ENCODE data around the gene GTF3C5.

DNA sequence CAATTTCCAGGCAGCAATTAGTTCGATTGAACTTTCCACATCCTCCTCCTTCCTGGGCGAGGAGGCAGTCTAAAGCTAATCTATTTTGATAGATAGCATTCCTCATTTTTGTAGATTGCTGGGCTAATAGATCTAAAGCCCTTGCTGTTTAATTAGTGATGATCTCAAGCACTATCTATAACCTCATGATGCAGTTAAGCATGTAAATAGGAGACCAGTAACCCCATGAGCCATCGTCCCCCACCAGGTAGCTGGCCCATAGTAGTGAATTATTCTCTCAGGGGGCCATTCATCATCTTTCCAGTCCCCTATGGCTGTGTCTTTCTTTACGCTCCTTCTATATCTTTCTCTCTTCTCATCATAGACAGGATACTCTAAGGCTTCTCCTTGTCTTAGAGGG lies 45.9 kb downstream of the GTF3C5 start:
- TF ChIP-seq, protein P1, sequence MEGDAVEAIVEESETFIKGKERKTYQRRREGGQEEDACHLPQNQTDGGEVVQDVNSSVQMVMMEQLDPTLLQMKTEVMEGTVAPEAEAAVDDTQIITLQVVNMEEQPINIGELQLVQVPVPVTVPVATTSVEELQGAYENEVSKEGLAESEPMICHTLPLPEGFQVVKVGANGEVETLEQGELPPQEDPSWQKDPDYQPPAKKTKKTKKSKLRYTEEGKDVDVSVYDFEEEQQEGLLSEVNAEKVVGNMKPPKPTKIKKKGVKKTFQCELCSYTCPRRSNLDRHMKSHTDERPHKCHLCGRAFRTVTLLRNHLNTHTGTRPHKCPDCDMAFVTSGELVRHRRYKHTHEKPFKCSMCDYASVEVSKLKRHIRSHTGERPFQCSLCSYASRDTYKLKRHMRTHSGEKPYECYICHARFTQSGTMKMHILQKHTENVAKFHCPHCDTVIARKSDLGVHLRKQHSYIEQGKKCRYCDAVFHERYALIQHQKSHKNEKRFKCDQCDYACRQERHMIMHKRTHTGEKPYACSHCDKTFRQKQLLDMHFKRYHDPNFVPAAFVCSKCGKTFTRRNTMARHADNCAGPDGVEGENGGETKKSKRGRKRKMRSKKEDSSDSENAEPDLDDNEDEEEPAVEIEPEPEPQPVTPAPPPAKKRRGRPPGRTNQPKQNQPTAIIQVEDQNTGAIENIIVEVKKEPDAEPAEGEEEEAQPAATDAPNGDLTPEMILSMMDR (IDR thresholded peaks at IDR 0.05) = no peak
- TF ChIP-seq POLR2A (IDR thresholded peaks at IDR 0.05) = no peak

Data from ovary (tissue), 3 donors.